Effector CD8-positive, alpha-beta T cell (primary cell): ENCODE measurements around the gene NEUROG3.
"Not testable (repeated sequence)": the region's sequence is repeated elsewhere in the genome, so short reads cannot be mapped to it uniquely, and the experiment has no call there.

Experiments used
- DNase-seq: peaks from one replicate; lab custom pipeline; 2025; lab: John Stamatoyannopoulos, UW

The NEUROG3 gene

DNA sequence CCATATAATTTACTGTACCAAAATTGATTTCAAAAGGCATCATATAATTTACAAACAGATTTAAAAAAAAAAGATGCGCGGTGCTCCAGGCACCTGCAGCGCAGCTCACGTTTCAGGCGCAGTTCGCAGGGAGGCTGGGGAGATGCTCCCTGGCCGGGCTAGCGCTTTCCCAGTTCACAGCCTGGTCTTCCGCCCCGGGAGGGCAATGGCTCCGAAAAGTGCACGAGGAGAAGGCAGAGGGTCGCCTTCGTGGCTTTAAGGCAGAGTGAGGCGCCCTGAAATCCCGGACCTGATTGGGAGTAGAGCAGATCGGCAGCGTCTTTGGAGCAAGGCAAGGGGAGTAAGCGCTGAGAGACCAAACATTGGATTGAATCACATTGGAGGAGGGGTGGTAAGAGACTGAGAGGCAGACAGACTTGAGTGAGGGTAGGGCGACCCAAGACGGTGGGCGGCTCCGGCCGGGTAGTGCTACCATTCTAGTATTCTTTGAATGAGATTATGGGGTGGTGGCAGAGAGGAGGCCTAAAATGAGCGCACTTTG lies 1.5 kb downstream of the NEUROG3 start:
- DNase-seq: no peak

DNA sequence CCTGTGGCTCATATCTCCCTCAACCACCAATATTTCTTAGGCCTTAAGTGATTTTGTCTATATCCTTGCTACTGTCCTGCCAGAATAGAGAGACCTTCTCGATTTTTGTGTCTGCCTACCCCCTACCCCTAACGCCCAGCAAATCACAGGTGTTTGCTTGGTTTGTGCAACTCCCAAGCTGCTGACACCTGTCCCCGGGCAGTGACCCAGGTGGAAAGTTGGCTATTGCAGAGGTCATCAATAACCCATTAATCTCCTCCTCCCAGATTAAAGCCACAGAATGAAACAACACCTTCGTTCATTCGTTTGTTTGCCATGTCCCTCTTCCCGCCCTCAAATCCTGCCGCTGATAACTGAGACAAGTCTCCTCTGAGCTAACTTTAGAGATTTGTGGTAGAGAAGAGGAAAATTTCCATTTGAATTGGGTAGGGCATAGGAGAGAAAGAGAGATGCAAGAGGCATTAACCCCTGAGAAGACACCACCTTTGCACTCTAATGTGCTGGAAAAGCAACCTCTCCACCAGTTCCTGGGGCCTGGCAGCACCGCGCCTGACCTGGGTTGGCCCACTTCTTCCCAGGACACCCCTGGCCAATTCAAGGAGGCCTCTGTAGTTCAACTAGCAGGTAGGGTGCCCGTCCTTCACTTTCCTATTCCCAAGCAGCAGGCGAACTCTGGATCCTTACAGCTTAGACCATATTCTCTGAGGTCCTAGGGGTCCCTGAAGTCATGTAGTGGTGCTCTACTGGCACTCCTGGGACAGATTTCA lies 3.0 kb downstream of the NEUROG3 start:
- DNase-seq: no peak

DNA sequence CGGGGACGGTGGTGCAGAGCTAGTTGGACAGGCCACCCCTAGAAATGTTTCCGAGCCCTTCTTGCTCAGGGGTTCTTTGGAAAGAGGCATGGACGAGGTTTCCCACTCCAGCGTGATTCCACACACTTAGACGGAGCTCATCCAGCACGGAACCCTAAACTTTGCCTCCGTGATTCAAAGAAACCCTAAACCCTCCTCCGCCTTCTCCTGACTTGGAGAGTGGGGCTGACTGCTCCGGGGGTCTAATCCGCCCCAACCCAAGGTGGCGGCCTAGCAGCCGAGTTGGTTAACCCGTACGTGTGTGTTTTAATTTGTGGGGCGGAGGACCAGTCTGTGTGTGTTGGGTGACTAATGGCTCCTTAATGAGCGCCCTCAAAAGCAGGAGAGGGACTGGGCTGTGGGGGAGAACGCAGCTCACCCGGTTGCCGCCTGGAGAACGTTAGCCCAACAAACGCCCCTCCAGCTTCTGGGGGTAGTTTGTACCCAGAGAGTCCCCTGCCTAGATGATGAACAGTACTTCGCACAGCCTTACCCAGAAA lies 3.8 kb downstream of the NEUROG3 start:
- DNase-seq: no peak

DNA sequence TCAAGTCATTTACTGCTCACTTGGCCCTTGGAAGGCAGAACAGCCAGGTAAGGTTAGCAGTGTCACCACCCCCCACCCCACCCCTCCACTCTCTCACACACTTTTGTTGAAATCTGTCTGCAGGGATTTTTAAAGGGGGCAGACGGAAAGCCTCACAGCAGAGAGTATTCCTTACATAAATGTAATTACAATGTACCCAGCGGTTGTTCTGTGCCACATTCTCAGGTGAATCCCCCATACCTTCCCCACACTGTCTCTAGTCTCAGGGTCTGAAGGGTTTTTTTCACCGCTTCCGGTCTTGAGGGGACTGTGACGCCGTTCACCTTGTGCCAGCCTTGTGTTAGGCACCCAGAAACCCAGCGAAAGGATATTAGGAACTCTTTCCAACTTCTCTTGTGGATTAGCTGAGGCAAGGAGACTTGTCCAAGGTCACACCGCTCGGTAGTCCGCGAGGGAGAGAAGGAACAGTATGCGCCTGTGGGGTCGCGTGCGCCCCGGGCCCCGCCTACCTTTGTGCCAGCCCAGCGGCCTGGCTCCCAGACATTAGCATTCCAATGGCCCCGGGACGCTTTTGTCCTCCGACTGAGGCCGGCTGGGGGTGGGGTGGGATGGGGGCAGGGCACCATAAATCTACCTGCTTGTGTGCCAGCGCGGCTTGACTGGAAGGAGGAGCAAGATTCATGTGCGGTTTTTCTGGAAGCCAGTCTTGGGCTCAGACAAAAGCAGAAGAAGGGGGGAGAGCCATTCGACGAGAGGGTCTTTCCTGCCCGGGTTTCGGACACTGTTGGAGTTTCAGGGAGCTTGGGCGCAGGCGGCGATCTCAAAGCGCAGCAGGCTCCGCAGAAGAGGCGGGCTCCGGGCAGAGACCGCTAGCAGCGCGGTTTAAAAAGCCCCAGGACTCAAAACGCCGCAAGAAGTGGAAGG lies 4.5 kb downstream of the NEUROG3 start:
- no peak for DNase-seq

GRCh38 chr10:69567920-69568319 lies 5.3 kb downstream of the NEUROG3 start:
- DNase-seq: no peak

DNA sequence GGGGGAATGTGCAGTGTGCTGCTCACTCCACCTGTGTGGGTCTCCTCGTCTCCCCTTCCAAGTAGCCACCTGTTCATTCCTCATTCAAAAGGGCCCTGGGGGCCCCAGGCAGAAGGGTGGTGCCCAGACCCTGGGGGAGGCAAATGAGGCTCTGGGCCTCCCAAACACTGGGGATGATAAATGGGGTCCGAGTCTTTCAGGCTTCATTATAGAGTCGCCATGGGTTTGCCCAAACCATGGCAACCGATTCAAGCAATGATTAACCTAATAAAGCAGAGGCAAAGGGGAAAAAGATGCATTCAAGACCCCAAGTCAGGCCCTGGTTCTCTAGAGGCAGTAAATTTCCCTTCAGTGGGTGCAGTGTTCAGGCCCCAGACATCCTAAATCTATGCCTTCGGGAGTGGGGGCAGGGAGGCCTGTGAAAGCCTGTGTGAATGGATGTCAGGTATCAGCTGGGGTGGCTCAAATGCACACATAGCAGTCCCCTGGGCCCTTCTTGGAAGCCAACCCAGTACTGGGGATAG lies 10.4 kb downstream of the NEUROG3 start:
- DNase-seq: no peak

- no peak for DNase-seq
These were observed 13.7 kb downstream of the NEUROG3 start for GRCh38 chr10:69559525-69559924.

- DNase-seq: no peak
These were observed 14.7 kb downstream of the NEUROG3 start for GRCh38 chr10:69558559-69558958.

GRCh38 chr10:69554611-69555010 lies 18.6 kb downstream of the NEUROG3 start:
- no peak for DNase-seq

GRCh38 chr10:69553328-69553727 lies 19.9 kb downstream of the NEUROG3 start:
- no peak for DNase-seq

GRCh38 chr10:69552268-69552667 lies 21.0 kb downstream of the NEUROG3 start:
- DNase-seq: no peak

DNA sequence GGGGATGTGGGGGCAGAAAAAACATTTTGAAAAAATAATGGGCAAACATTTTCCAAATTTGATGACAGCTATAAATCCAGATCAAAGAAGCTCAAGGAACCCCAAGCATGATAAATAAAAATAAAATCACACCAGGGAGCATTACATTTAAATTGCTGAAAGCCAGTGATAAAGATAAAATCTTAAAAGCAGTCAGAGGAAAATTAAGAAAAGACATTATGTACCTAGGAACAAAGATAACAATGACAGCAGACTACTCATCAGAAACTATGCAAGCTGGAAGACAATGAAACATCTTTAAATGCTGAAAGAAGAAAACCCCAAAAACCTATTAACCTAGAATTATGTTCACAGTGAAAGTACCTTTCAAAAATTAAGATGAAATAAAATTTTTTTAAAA lies 23.3 kb downstream of the NEUROG3 start:
- DNase-seq: no peak

DNA sequence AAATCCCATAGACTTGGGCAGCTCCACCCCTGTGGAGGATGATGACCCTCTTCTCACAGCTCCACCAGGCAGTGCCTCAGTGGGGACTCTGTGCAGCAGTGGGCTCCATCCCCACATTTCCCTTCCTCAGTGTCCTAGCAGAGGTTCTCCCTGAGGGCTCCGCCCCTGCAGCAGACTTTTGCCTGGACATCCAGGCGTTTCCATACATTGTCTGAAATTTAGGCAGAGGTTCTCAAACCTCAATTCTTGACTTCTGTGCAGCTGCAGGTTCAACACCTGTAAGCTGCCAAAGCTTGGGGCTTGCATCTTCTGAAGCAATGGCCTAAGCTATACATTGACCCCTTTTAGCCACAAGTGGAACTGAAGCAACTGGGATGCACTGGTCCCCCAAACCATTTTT lies 31.8 kb downstream of the NEUROG3 start:
- no peak for DNase-seq

GRCh38 chr10:69538461-69538860 lies 34.8 kb downstream of the NEUROG3 start:
- DNase-seq: no peak

DNA sequence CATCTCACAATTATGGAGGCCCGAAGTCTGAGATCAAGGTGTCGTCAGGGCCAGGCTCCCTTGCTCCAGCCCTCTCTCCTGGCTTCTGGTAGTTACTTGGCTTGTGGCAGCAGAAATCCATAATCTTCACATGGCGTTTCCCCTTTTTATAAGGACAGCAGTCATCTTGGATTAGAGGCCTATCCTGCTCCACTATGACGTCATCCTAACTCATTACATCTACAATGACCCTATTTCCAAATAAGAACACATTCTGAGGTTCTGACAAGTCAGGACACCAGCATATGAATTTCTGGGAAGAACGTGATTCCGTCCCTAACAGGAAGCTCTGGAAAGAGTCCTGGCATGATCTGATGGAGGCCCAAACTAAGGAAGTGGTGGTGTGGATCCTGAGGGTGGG lies 35.8 kb downstream of the NEUROG3 start:
- no peak for DNase-seq

- not testable (repeated sequence) for DNase-seq
These were observed 36.7 kb downstream of the NEUROG3 start for GRCh38 chr10:69536521-69536920.

GRCh38 chr10:69533658-69534057 lies 39.6 kb downstream of the NEUROG3 start:
- DNase-seq: no peak

DNA sequence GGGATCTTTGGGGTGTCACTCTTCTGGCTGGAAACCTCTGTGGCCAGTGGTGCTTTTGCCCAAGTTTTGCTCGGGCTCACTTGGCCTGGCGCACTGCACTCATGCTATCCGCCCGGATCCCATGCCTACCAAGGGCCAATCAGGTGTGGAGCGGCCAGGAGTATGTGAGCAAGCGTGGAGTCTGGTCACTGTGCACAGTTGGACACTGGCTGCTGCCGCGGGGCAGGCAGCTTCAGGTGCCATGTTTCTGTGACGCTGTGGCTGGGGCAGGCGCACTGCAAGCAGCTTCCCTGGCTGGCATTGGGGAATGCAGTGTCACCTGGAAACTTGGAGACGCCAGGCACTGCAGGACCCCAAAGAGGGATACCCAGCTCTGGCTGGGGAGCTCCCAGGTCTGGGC lies 45.3 kb downstream of the NEUROG3 start:
- DNase-seq: no peak
